ENCODE measurements around the gene EEF1E1. TPM values are rescaled to one million over a fixed set of nuclear protein-coding genes. Genes with fewer than 3 reads are reported as not detected.

EEF1E1 gene
- total RNA-seq, 1 experiment from 2014 or later: 147 TPM

- CTCF ChIA-PET: no interaction called here
- intact Hi-C loops (cut with micrococcal nuclease; ENCODE audit: unreplicated experiment): no loop called here
These were observed 20.9 kb upstream of the EEF1E1 start for GRCh38 chr6:8123236-8123635.

DNA sequence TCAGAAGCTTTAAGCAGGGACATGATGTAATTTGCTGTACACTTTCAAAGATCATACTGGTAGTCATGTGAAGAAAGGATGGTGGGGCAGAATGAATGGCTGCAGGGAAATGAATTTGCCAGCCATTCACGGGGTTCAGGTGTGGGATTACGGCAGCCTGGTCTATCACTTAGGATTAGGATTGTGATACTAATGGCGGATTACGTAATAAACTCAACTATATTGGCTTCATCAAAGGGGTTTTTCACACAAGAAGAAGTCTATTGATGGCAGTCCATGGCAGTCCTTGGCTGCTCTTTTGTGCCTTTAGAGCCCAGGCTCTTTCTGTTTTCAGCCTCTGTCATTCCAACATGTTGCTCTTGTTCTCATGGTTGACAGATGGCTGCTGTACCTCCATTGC is 12.6 kb upstream of the EEF1E1 start:
- Histone ChIP-seq H3K4me1 (ENCODE audit: insufficient read depth, low read length, poor library complexity, severe bottlenecking) (no peaks in the 10 kb centered on the region), H3K4me3 (ENCODE audit: low read depth, low read length, poor library complexity, severe bottlenecking) (no peak overlapping the region), H3K36me3 (ENCODE audit: insufficient read depth, low read length, poor library complexity, severe bottlenecking) (no peaks in the 10 kb centered on the region), H3K27ac (ENCODE audit: low read depth, low read length, poor library complexity, severe bottlenecking) (no peak overlapping the region), H3K27me3 (replicated peaks; ENCODE audit: insufficient read depth, low read depth, low read length, poor library complexity) (no peaks in the 10 kb centered on the region), H3K9me3 (ENCODE audit: low read depth, low read length, poor library complexity, severe bottlenecking) (no peaks in the 10 kb centered on the region)
- no peak for DNase-seq (ENCODE audit: low spot score)
- CTCF ChIA-PET: no interaction called here
- no peak for TF ChIP-seq EZH2 (IDR thresholded peaks at IDR 0.05; ENCODE audit: borderline replicate concordance, low read depth, low read length, poor library complexity, severe bottlenecking)
- TF ChIP-seq, protein P1, sequence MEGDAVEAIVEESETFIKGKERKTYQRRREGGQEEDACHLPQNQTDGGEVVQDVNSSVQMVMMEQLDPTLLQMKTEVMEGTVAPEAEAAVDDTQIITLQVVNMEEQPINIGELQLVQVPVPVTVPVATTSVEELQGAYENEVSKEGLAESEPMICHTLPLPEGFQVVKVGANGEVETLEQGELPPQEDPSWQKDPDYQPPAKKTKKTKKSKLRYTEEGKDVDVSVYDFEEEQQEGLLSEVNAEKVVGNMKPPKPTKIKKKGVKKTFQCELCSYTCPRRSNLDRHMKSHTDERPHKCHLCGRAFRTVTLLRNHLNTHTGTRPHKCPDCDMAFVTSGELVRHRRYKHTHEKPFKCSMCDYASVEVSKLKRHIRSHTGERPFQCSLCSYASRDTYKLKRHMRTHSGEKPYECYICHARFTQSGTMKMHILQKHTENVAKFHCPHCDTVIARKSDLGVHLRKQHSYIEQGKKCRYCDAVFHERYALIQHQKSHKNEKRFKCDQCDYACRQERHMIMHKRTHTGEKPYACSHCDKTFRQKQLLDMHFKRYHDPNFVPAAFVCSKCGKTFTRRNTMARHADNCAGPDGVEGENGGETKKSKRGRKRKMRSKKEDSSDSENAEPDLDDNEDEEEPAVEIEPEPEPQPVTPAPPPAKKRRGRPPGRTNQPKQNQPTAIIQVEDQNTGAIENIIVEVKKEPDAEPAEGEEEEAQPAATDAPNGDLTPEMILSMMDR (conservative IDR thresholded peaks at IDR 0.05; ENCODE audit: low read depth, low read length): no peak
- POLR2A ChIA-PET (ENCODE audit: low non-redundant PET): no interaction called here
- intact Hi-C loops (cut with micrococcal nuclease; ENCODE audit: unreplicated experiment): no loop called here
- BruUV-seq (replicated peaks): no TSS peak

More at GRCh38 chr6:8123236-8123635, 20.9 kb upstream of the EEF1E1 start:
- H3K9me3 ChIP-seq (ENCODE audit: low read depth, low read length, poor library complexity, severe bottlenecking): no peaks in the 10 kb centered on the region
- no peak for DNase-seq (ENCODE audit: low spot score)
- no peaks in the 10 kb centered on the region for H3K36me3 ChIP-seq (ENCODE audit: insufficient read depth, low read length, poor library complexity, severe bottlenecking)
- H3K4me1 ChIP-seq (ENCODE audit: insufficient read depth, low read length, poor library complexity, severe bottlenecking): no peaks in the 10 kb centered on the region
- H3K27me3 ChIP-seq (replicated peaks; ENCODE audit: insufficient read depth, low read depth, low read length, poor library complexity): no peaks in the 10 kb centered on the region
- H3K4me3 ChIP-seq (ENCODE audit: low read depth, low read length, poor library complexity, severe bottlenecking): no peak overlapping the region
- H3K27ac ChIP-seq (ENCODE audit: low read depth, low read length, poor library complexity, severe bottlenecking): no peak overlapping the region
- POLR2A ChIA-PET (ENCODE audit: low non-redundant PET): no interaction called here
- no TSS peak for BruUV-seq (replicated peaks)
- TF ChIP-seq EZH2 (IDR thresholded peaks at IDR 0.05; ENCODE audit: borderline replicate concordance, low read depth, low read length, poor library complexity, severe bottlenecking): no peak
- TF ChIP-seq, protein P1 (conservative IDR thresholded peaks at IDR 0.05; ENCODE audit: low read depth, low read length): no peak

- CTCF ChIA-PET: no interaction called here
- intact Hi-C loops (cut with micrococcal nuclease; ENCODE audit: unreplicated experiment): no loop called here
- Histone ChIP-seq H3K4me1 (ENCODE audit: insufficient read depth, low read length, poor library complexity, severe bottlenecking) (no peaks in the 10 kb centered on the region), H3K4me3 (ENCODE audit: low read depth, low read length, poor library complexity, severe bottlenecking) (no peak overlapping the region), H3K9me3 (ENCODE audit: low read depth, low read length, poor library complexity, severe bottlenecking) (no peaks in the 10 kb centered on the region), H3K36me3 (ENCODE audit: insufficient read depth, low read length, poor library complexity, severe bottlenecking) (no peaks in the 10 kb centered on the region), H3K27ac (ENCODE audit: low read depth, low read length, poor library complexity, severe bottlenecking) (no peak overlapping the region), H3K27me3 (replicated peaks; ENCODE audit: insufficient read depth, low read depth, low read length, poor library complexity) (no peaks in the 10 kb centered on the region)
- no peak for DNase-seq (ENCODE audit: low spot score)
- no TSS peak for BruUV-seq (replicated peaks)
- POLR2A ChIA-PET (ENCODE audit: low non-redundant PET): no interaction called here
- TF ChIP-seq EZH2 (IDR thresholded peaks at IDR 0.05; ENCODE audit: borderline replicate concordance, low read depth, low read length, poor library complexity, severe bottlenecking): no peak
These were observed 10.8 kb upstream of the EEF1E1 start for GRCh38 chr6:8113131-8113654.

DNA sequence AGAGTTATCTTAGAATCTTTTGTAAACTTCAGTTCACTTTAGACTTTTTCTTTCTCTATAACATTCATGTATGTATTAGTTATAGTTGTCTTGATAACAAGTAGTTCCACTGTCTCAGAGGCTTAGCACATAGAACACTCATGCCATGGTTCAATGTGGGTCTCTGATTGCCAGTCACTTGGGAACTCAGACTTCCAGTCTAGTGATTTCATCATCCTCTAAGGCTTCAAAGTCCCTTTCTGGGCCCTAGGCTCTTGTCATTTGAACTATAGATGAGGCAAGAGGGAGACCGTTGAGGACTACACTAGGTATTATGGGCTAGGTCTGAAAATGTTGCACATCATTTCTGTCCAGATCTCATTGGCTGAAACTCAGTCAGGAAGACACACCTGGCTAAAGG is 8.4 kb upstream of the EEF1E1 start:
- BruUV-seq (replicated peaks): no TSS peak
- ChIA-PET POLR2A (ENCODE audit: low non-redundant PET) (no interaction called here), CTCF (no interaction called here)
- Histone ChIP-seq H3K36me3 (ENCODE audit: insufficient read depth, low read length, poor library complexity, severe bottlenecking) (no peaks in the 10 kb centered on the region), H3K27ac (ENCODE audit: low read depth, low read length, poor library complexity, severe bottlenecking) (no peak overlapping the region), H3K4me3 (ENCODE audit: low read depth, low read length, poor library complexity, severe bottlenecking) (no peak overlapping the region), H3K9me3 (ENCODE audit: low read depth, low read length, poor library complexity, severe bottlenecking) (no peaks in the 10 kb centered on the region), H3K27me3 (replicated peaks; ENCODE audit: insufficient read depth, low read depth, low read length, poor library complexity) (no peaks in the 10 kb centered on the region), H3K4me1 (ENCODE audit: insufficient read depth, low read length, poor library complexity, severe bottlenecking) (no peaks in the 10 kb centered on the region)
- no peak for TF ChIP-seq EZH2 (IDR thresholded peaks at IDR 0.05; ENCODE audit: borderline replicate concordance, low read depth, low read length, poor library complexity, severe bottlenecking)
- TF ChIP-seq, protein P1 (conservative IDR thresholded peaks at IDR 0.05; ENCODE audit: low read depth, low read length): no peak
- DNase-seq (ENCODE audit: low spot score): no peak
- intact Hi-C loops (cut with micrococcal nuclease; ENCODE audit: unreplicated experiment): no loop called here
